HEK293T (cell line): Measurements from ENCODE around the gene ZNF568.

Experiments used
- CTCF ChIA-PET: fragments of 350-600 bp; formaldehyde crosslinking; extraction: SDS; loops from one replicate; lab custom pipeline; 2021; ENCODE audit warnings: antibody characterized with exemption, inconsistent platforms; lab: Yijun Ruan, JAX
- POLR2A ChIA-PET: fragments of 350-600 bp; formaldehyde crosslinking; extraction: SDS; loops from one replicate; lab custom pipeline; 2020; ENCODE audit warnings: antibody characterized with exemption, inconsistent platforms; lab: Yijun Ruan, JAX
- DNase-seq: peaks from one replicate; pipeline ENCODE4 v3.0.0; 2012; ENCODE audit warnings: mixed read lengths; ENCODE audit errors: extremely low spot score
- ARNT ChIP-seq: fragments of 450-650 bp; IDR thresholded peaks from 2 replicates; pipeline ENCODE4 v1.6.1; 2017; ENCODE audit warnings: mild to moderate bottlenecking
- BHLHE40 ChIP-seq: fragments of 450-650 bp; IDR thresholded peaks from 2 replicates; pipeline ENCODE4 v1.6.1; 2016; ENCODE audit warnings: mild to moderate bottlenecking, moderate library complexity, borderline replicate concordance
- CTBP1 ChIP-seq: fragments of 450-650 bp; IDR thresholded peaks from 2 replicates; pipeline ENCODE4 v1.6.1; 2016; ENCODE audit warnings: borderline replicate concordance
- ELF4 ChIP-seq: fragments of 450-650 bp; IDR thresholded peaks from 2 replicates; pipeline ENCODE4 v1.6.1; 2017; ENCODE audit warnings: antibody characterized with exemption
- FOXA1 ChIP-seq: fragments of 450-650 bp; IDR thresholded peaks from 2 replicates; pipeline ENCODE4 v1.6.1; 2016; ENCODE audit warnings: mild to moderate bottlenecking
- FOXK2 ChIP-seq: fragments of 450-650 bp; IDR thresholded peaks from 2 replicates; pipeline ENCODE4 v1.6.1; 2016; ENCODE audit warnings: mild to moderate bottlenecking
- FOXM1 ChIP-seq: fragments of 450-650 bp; IDR thresholded peaks from 2 replicates; pipeline ENCODE4 v1.6.1; 2017; ENCODE audit warnings: mild to moderate bottlenecking, borderline replicate concordance
- HDGF ChIP-seq: fragments of 450-650 bp; IDR thresholded peaks from 2 replicates; pipeline ENCODE4 v1.6.1; 2017; ENCODE audit warnings: antibody characterized with exemption, borderline replicate concordance
- L3MBTL2 ChIP-seq: fragments of 450-650 bp; conservative IDR thresholded peaks from 2 replicates; pipeline ENCODE4 v1.6.1; 2016; ENCODE audit warnings: mild to moderate bottlenecking
- LEF1 ChIP-seq: fragments of 450-650 bp; IDR thresholded peaks from 2 replicates; pipeline ENCODE4 v1.6.1; 2017; ENCODE audit warnings: mild to moderate bottlenecking, borderline replicate concordance
- NFRKB ChIP-seq: fragments of 450-650 bp; IDR thresholded peaks from 2 replicates; pipeline ENCODE4 v1.6.1; 2016; ENCODE audit warnings: mild to moderate bottlenecking, moderate library complexity
- PKNOX1 ChIP-seq: fragments of 450-650 bp; IDR thresholded peaks from 2 replicates; pipeline ENCODE4 v1.6.1; 2016
- SP1 ChIP-seq: fragments of 450-650 bp; IDR thresholded peaks from 2 replicates; pipeline ENCODE4 v1.6.1; 2017
- SUZ12 ChIP-seq: fragments of 450-650 bp; IDR thresholded peaks from 2 replicates; pipeline ENCODE4 v1.6.1; 2016; ENCODE audit warnings: mild to moderate bottlenecking
- TARDBP ChIP-seq: fragments of 450-650 bp; IDR thresholded peaks from 2 replicates; pipeline ENCODE4 v1.6.1; 2016
- ZNF384 ChIP-seq: fragments of 450-650 bp; IDR thresholded peaks from 2 replicates; pipeline ENCODE4 v1.6.1; 2016

Gene ZNF568

GRCh38 chr19:36962346-36962745, 46.2 kb downstream of the ZNF568 start:
- TF ChIP-seq SP1 (no peak), ARNT (no peak), NFRKB (no peak), LEF1 (no peak), BHLHE40 (no peak), ZNF384 (no peak), CTBP1 (no peak), HDGF (no peak), FOXK2 (no peak), FOXM1 (no peak), SUZ12 (no peak), FOXA1 (no peak)
- no peak for DNase-seq
- POLR2A ChIA-PET, result no interaction called here
- CTCF ChIA-PET, result no interaction called here

- no peak for DNase-seq
- ChIA-PET POLR2A (no interaction called here), CTCF (no interaction called here)
- TF ChIP-seq L3MBTL2 (no peak), LEF1 (no peak), FOXM1 (no peak), SUZ12 (no peak), FOXK2 (no peak), SP1 (no peak), TARDBP (no peak)
These were observed 47.1 kb downstream of the ZNF568 start for GRCh38 chr19:36963280-36963679.

GRCh38 chr19:36972571-36972970, 56.4 kb downstream of the ZNF568 start:
- ChIA-PET POLR2A (no interaction called here), CTCF (no interaction called here)
- DNase-seq, result no peak
- TF ChIP-seq ELF4 (no peak), BHLHE40 (no peak), HDGF (no peak), FOXK2 (no peak), FOXM1 (no peak), FOXA1 (no peak), CTBP1 (no peak), ZNF384 (no peak), NFRKB (no peak), L3MBTL2 (no peak), TARDBP (no peak), SP1 (no peak), LEF1 (no peak), SUZ12 (no peak), PKNOX1 (no peak), ARNT (no peak)

GRCh38 chr19:36973021-36973843, 57.1 kb downstream of the ZNF568 start:
- no peak for DNase-seq
- ChIA-PET POLR2A (no interaction called here), CTCF (no interaction called here)
- no peak for TF ChIP-seq NFRKB

GRCh38 chr19:36973844-36974195, 57.7 kb downstream of the ZNF568 start:
- ChIA-PET POLR2A (no interaction called here), CTCF (no interaction called here)
- DNase-seq, result no peak
- no peak for TF ChIP-seq SUZ12
- no peak for TF ChIP-seq LEF1
- TF ChIP-seq L3MBTL2, result no peak
- no peak for TF ChIP-seq CTBP1
- no peak for TF ChIP-seq FOXM1
- TF ChIP-seq FOXA1, result no peak
- no peak for TF ChIP-seq FOXK2
- no peak for TF ChIP-seq NFRKB
- TF ChIP-seq HDGF, result no peak
- TF ChIP-seq SP1, result no peak
- TF ChIP-seq ZNF384, result no peak

- CTCF ChIA-PET, result no interaction called here
- no peak for DNase-seq
- POLR2A ChIA-PET, result no interaction called here
- TF ChIP-seq TARDBP (no peak), ARNT (no peak), SUZ12 (no peak)
These were observed 70.0 kb downstream of the ZNF568 start for GRCh38 chr19:36986131-36986530.

- ChIA-PET POLR2A (no interaction called here), CTCF (no interaction called here)
- no peak for DNase-seq
- no peak for TF ChIP-seq LEF1
- no peak for TF ChIP-seq HDGF
- no peak for TF ChIP-seq CTBP1
- TF ChIP-seq SP1, result no peak
- TF ChIP-seq ARNT, result no peak
- no peak for TF ChIP-seq ZNF384
- no peak for TF ChIP-seq ELF4
- no peak for TF ChIP-seq FOXM1
These were observed 70.5 kb downstream of the ZNF568 start for GRCh38 chr19:36986601-36987000.

GRCh38 chr19:36987091-36987490, 71.0 kb downstream of the ZNF568 start:
- ChIA-PET POLR2A (no interaction called here), CTCF (no interaction called here)
- TF ChIP-seq ARNT (no peak), L3MBTL2 (no peak), SUZ12 (no peak), TARDBP (no peak), HDGF (no peak), FOXM1 (no peak), FOXK2 (no peak), ELF4 (no peak), SP1 (no peak), CTBP1 (no peak), BHLHE40 (no peak), PKNOX1 (no peak), ZNF384 (no peak), LEF1 (no peak), NFRKB (no peak)
- no peak for DNase-seq
